Measurements from ENCODE around the gene SKP1.

- TF ChIP-seq POLR2A (IDR thresholded peaks at IDR 0.05) (no peak), POLR2AphosphoS5 (IDR thresholded peaks at IDR 0.05) (no peak)
- TF ChIP-seq, protein P1, sequence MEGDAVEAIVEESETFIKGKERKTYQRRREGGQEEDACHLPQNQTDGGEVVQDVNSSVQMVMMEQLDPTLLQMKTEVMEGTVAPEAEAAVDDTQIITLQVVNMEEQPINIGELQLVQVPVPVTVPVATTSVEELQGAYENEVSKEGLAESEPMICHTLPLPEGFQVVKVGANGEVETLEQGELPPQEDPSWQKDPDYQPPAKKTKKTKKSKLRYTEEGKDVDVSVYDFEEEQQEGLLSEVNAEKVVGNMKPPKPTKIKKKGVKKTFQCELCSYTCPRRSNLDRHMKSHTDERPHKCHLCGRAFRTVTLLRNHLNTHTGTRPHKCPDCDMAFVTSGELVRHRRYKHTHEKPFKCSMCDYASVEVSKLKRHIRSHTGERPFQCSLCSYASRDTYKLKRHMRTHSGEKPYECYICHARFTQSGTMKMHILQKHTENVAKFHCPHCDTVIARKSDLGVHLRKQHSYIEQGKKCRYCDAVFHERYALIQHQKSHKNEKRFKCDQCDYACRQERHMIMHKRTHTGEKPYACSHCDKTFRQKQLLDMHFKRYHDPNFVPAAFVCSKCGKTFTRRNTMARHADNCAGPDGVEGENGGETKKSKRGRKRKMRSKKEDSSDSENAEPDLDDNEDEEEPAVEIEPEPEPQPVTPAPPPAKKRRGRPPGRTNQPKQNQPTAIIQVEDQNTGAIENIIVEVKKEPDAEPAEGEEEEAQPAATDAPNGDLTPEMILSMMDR (IDR thresholded peaks at IDR 0.05), result no peak
Measured at GRCh38 chr5:134209477-134210245, 32.9 kb upstream of the SKP1 start.

All from transverse colon (tissue), 4 donors.